Peyer's patch (tissue), 4 donors: Measurements from ENCODE around the gene RAB37.

Experiments
- CTCF ChIP-seq, 6 experiments: fragments of 450-650 bp in 4 of 6; fragments of 200-600 bp in 2 of 6; sonication (generic) in 1 of 6; IDR thresholded peaks; one replicate each; pipeline ENCODE4 v1.5.1; 2017 to 2019; ENCODE audit warnings: antibody characterized with exemption in 6 of 6, mild to moderate bottlenecking in 3 of 6, moderate library complexity in 1 of 6
- POLR2A ChIP-seq, 2 donors: fragments of 450-650 bp; IDR thresholded peaks; one replicate each; pipeline ENCODE4 v1.5.1; 2017; ENCODE audit warnings: antibody characterized with exemption in 2 of 2, mild to moderate bottlenecking in 2 of 2, moderate library complexity in 2 of 2

DNA sequence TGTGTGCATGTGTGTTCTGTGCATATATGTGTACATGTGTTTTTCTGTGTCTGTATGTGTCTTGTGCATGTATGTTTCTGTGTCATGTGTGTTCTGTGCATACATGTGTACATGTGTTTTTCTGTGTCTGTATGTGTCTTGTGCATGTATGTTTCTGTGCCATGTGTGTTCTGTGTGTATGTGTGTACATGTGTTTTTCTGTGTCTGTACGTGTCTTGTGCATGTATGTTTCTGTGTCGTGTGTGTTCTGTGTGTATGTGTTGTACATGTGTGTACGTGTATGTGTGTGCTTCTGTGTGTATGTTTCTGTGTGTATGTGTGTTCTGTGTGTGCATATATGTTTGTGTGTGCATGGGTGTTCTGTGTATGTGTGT, 8.4 kb upstream of the RAB37 start:
- TF ChIP-seq POLR2A (IDR thresholded peaks at IDR 0.05) (no peak), CTCF (IDR thresholded peaks at IDR 0.05) (no peak)
